Measurements from ENCODE around the gene LCN15. TPM values are rescaled to one million over a fixed set of nuclear protein-coding genes. Genes with fewer than 3 reads are reported as not detected.

LCN15 gene
- total RNA-seq, 2 donors from 2014 or later, result not detected

- H3K36me3 ChIP-seq, result no peaks in the 10 kb centered on the region
- H3K9me3 ChIP-seq, result no peaks in the 10 kb centered on the region
- H3K4me1 ChIP-seq (ENCODE audit: control insufficient read depth in 1 of 2, low read depth in 2 of 2), result no peaks in the 10 kb centered on the region
- H3K4me3 ChIP-seq, result no peak overlapping the region
- no peaks in the 10 kb centered on the region for H3K27me3 ChIP-seq (replicated peaks; ENCODE audit: insufficient read depth)
- DNase-seq (ENCODE audit: low spot score) (no peak), ATAC-seq (ENCODE audit: insufficient number of reproducible peaks, low FRiP score, low read depth) (no peak)
- no peak overlapping the region for H3K27ac ChIP-seq
- TF ChIP-seq CTCF (IDR thresholded peaks at IDR 0.05), result no peak
These were observed 29.4 kb downstream of the LCN15 start for GRCh38 chr9:136734837-136735496.

GRCh38 chr9:136733611-136734010 lies 30.7 kb downstream of the LCN15 start:
- DNase-seq (ENCODE audit: low spot score) (no peak), ATAC-seq (ENCODE audit: insufficient number of reproducible peaks, low FRiP score, low read depth) (no peak)
- H3K4me1 ChIP-seq (ENCODE audit: control insufficient read depth in 1 of 2, low read depth in 2 of 2), result peaks cover 0 to 7% of the 10 kb centered on the region in 2 donors
- no peak overlapping the region for H3K27ac ChIP-seq
- no peaks in the 10 kb centered on the region for H3K27me3 ChIP-seq (replicated peaks; ENCODE audit: insufficient read depth)
- H3K4me3 ChIP-seq, result no peak overlapping the region
- no peaks in the 10 kb centered on the region for H3K9me3 ChIP-seq
- no peaks in the 10 kb centered on the region for H3K36me3 ChIP-seq
- no peak for TF ChIP-seq CTCF (IDR thresholded peaks at IDR 0.05)

GRCh38 chr9:136732444-136733178 lies 31.7 kb downstream of the LCN15 start:
- Histone ChIP-seq H3K27me3 (replicated peaks; ENCODE audit: insufficient read depth) (no peaks in the 10 kb centered on the region), H3K27ac (no peak overlapping the region), H3K4me3 (no peak overlapping the region), H3K4me1 (ENCODE audit: control insufficient read depth in 1 of 2, low read depth in 2 of 2) (peaks cover 0 to 11% of the 10 kb centered on the region in 2 donors), H3K36me3 (no peaks in the 10 kb centered on the region), H3K9me3 (no peaks in the 10 kb centered on the region)
- DNase-seq (ENCODE audit: low spot score) (no peak), ATAC-seq (ENCODE audit: insufficient number of reproducible peaks, low FRiP score, low read depth) (no peak)
- TF ChIP-seq CTCF (IDR thresholded peaks at IDR 0.05), result no peak

GRCh38 chr9:136729926-136730325 lies 34.4 kb downstream of the LCN15 start:
- no peaks in the 10 kb centered on the region for H3K9me3 ChIP-seq
- no peak overlapping the region for H3K4me3 ChIP-seq
- H3K4me1 ChIP-seq (ENCODE audit: control insufficient read depth in 1 of 2, low read depth in 2 of 2), result peaks cover 8 to 28% of the 10 kb centered on the region in 2 donors
- H3K27ac ChIP-seq, result no peak overlapping the region
- ATAC-seq (ENCODE audit: insufficient number of reproducible peaks, low FRiP score, low read depth) (no peak), DNase-seq (ENCODE audit: low spot score) (no peak)
- no peaks in the 10 kb centered on the region for H3K27me3 ChIP-seq (replicated peaks; ENCODE audit: insufficient read depth)
- no peak for TF ChIP-seq CTCF (IDR thresholded peaks at IDR 0.05)
- H3K36me3 ChIP-seq, result peaks cover 3% of the 10 kb centered on the region

- Histone ChIP-seq H3K27ac (no peak overlapping the region), H3K4me1 (ENCODE audit: control insufficient read depth in 1 of 2, low read depth in 2 of 2) (peaks cover 8 to 28% of the 10 kb centered on the region in 2 donors), H3K9me3 (no peaks in the 10 kb centered on the region), H3K27me3 (replicated peaks; ENCODE audit: insufficient read depth) (no peaks in the 10 kb centered on the region), H3K4me3 (peak overlapping the region; percentile 76), H3K36me3 (peaks cover 6% of the 10 kb centered on the region)
- ATAC-seq (ENCODE audit: insufficient number of reproducible peaks, low FRiP score, low read depth), result no peak
- TF ChIP-seq CTCF (IDR thresholded peaks at IDR 0.05), result no peak
- no peak for DNase-seq (ENCODE audit: low spot score)
These were observed 35.2 kb downstream of the LCN15 start for GRCh38 chr9:136729144-136729543.

Measured in thoracic aorta (tissue), 2 donors.